Astrocyte (in vitro differentiated cells and primary cell): ENCODE results near the gene OSBPL5. TPM values are rescaled to one million over a fixed set of nuclear protein-coding genes. Genes with fewer than 3 reads are reported as not detected.

Experiments
- DNase-seq: peaks from one replicate; pipeline ENCODE4 v3.0.0-alpha.2; 2010; ENCODE audit warnings: low read depth
- FAIRE-seq: peaks from 2 replicates; lab custom pipeline; 2011; peaks lifted over from hg19 to GRCh38; lab: Jason Lieb, UNC
- H2AFZ ChIP-seq: 2 replicates; pipeline ENCODE4 v1.6.0; 2012; ENCODE audit warnings: low read depth, low read length, inconsistent platforms
- H3K27ac ChIP-seq: 2 replicates; pipeline ENCODE4 v1.5.1; 2011; ENCODE audit warnings: low read depth, low read length, inconsistent platforms
- H3K27me3 ChIP-seq: 2 replicates; pipeline ENCODE4 v1.6.0; 2011; ENCODE audit warnings: low read length, inconsistent platforms; ENCODE audit not compliant: insufficient read depth
- H3K36me3 ChIP-seq: 2 replicates; pipeline ENCODE4 v1.5.1; 2011; ENCODE audit warnings: low read length, inconsistent platforms; ENCODE audit not compliant: insufficient read depth
- H3K4me1 ChIP-seq: 2 replicates; pipeline ENCODE4 v1.5.1; 2011; ENCODE audit warnings: low read length, inconsistent platforms; ENCODE audit not compliant: insufficient read depth
- H3K4me2 ChIP-seq: 2 replicates; pipeline ENCODE4 v1.6.0; 2012; ENCODE audit warnings: low read length, inconsistent platforms
- H3K4me3 ChIP-seq: 2 replicates; pipeline ENCODE4 v1.5.1; 2011; ENCODE audit warnings: low read depth, mild to moderate bottlenecking, low read length, inconsistent platforms; ENCODE audit not compliant: insufficient read depth
- H3K79me2 ChIP-seq: 2 replicates; pipeline ENCODE4 v1.6.0; 2012; ENCODE audit warnings: mild to moderate bottlenecking, low read length, inconsistent platforms; ENCODE audit not compliant: insufficient read depth
- H3K9ac ChIP-seq: 2 replicates; pipeline ENCODE4 v1.6.0; 2012; ENCODE audit warnings: mild to moderate bottlenecking, low read length, inconsistent platforms
- H3K9me3 ChIP-seq: 2 replicates; pipeline ENCODE4 v1.5.1; 2012; ENCODE audit warnings: low read depth, mild to moderate bottlenecking, low read length, inconsistent platforms; ENCODE audit not compliant: insufficient read depth
- H4K20me1 ChIP-seq: 2 replicates; pipeline ENCODE4 v1.6.0; 2012; ENCODE audit warnings: low read length, inconsistent platforms; ENCODE audit not compliant: insufficient read depth
- H3K27ac Mint-ChIP-seq: one replicate; pipeline ENCODE4 v1.8.0; 2021; ENCODE audit warnings: mild to moderate bottlenecking, mixed read lengths; ENCODE audit not compliant: unreplicated experiment
- H3K27me3 Mint-ChIP-seq: one replicate; pipeline ENCODE4 v1.8.0; 2021; ENCODE audit warnings: low read depth, mixed read lengths; ENCODE audit not compliant: unreplicated experiment
- H3K36me3 Mint-ChIP-seq: one replicate; pipeline ENCODE4 v1.8.0; 2021; ENCODE audit warnings: low read depth, mixed read lengths; ENCODE audit not compliant: unreplicated experiment
- H3K4me1 Mint-ChIP-seq: one replicate; pipeline ENCODE4 v1.8.0; 2021; ENCODE audit warnings: low read depth, mixed read lengths; ENCODE audit not compliant: unreplicated experiment
- H3K4me3 Mint-ChIP-seq: one replicate; pipeline ENCODE4 v1.8.0; 2021; ENCODE audit warnings: mild to moderate bottlenecking, moderate library complexity, mixed read lengths; ENCODE audit not compliant: unreplicated experiment
- H3K9me3 Mint-ChIP-seq: one replicate; pipeline ENCODE4 v1.8.0; 2021; ENCODE audit warnings: mild to moderate bottlenecking, mixed read lengths; ENCODE audit not compliant: unreplicated experiment
- EZH2 ChIP-seq: IDR thresholded peaks from 2 replicates; pipeline ENCODE4 v1.6.1; 2012; ENCODE audit warnings: mild to moderate bottlenecking, low read length, inconsistent platforms; ENCODE audit not compliant: insufficient read depth
- total RNA-seq: library from RNA; stranded (reverse); gene quantifications from 2 replicates; pipeline ENCODE4 v1.2.1, GENCODE V29; 2021
- TF ChIP-seq, protein P1 (sequence below): IDR thresholded peaks from 2 replicates; pipeline ENCODE4 v1.5.1; 2011; ENCODE audit warnings: low read depth, mild to moderate bottlenecking, inconsistent platforms, low read length, moderate library complexity; ENCODE audit not compliant: insufficient read depth

OSBPL5 gene
- total RNA-seq, 1 donor from 2014 or later: 29.0 TPM

DNA sequence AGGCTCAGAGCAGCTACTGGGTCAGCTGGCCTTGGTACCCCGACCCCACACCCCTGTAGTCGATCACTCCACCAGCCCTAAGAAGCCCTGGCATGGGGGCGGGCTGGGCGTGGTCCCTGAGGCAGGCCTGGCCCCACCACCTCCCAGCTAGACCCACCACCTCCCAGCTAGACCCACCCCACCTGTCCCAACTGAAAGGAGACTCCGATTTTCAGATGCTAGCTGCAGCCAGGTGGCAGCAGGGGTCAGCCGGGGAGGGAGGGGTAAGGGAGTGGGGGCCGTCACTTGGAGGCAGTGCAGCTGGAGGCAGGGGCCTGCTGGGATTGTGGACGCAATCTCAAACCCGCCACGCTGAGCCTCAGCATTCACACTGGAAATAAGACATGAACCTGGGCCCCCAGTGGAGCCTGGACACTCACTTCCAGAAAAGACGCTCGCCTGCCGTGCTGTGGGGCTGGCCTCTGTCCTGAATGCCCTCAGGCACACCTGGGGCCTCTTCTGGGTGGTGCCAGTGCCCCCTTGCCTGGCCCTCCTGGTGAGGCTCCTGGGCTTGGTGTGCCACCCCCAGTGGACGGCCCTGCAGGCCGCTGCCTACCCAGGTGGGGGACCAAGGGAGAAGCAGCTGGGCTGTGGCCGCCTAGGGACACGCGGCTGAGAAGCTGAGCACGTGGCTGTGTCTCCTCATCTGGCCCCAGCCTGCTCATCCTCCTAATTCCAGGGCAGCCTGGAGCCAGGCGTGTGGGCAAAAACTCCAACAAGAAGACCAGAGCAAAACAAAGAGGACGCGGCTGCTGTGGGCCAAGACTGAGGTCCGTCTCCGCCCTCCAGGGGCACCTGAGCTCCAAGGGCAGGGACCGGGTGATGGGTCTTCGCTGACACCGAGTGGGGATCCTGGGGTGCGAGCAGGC lies 26.7 kb downstream of the OSBPL5 start:
- Histone ChIP-seq H3K4me1 (no peaks in the 10 kb centered on the region), H3K9me3 (no peaks in the 10 kb centered on the region), H3K36me3 (no peaks in the 10 kb centered on the region), H3K27ac (no peak overlapping the region), H3K79me2 (peaks cover 18% of the 10 kb centered on the region), H2AFZ (no peak overlapping the region), H3K27me3 (no peaks in the 10 kb centered on the region), H3K4me2 (no peak overlapping the region), H3K9ac (no peak overlapping the region), H4K20me1 (peaks cover 93% of the 10 kb centered on the region), H3K4me3 (no peak overlapping the region)
- H3K27ac Mint-ChIP-seq: no peak overlapping the region
- peaks cover 8% of the 10 kb centered on the region for H3K36me3 Mint-ChIP-seq
- no peak overlapping the region for H3K4me3 Mint-ChIP-seq
- DNase-seq: no peak
- no peak for TF ChIP-seq EZH2
- TF ChIP-seq, protein P1, sequence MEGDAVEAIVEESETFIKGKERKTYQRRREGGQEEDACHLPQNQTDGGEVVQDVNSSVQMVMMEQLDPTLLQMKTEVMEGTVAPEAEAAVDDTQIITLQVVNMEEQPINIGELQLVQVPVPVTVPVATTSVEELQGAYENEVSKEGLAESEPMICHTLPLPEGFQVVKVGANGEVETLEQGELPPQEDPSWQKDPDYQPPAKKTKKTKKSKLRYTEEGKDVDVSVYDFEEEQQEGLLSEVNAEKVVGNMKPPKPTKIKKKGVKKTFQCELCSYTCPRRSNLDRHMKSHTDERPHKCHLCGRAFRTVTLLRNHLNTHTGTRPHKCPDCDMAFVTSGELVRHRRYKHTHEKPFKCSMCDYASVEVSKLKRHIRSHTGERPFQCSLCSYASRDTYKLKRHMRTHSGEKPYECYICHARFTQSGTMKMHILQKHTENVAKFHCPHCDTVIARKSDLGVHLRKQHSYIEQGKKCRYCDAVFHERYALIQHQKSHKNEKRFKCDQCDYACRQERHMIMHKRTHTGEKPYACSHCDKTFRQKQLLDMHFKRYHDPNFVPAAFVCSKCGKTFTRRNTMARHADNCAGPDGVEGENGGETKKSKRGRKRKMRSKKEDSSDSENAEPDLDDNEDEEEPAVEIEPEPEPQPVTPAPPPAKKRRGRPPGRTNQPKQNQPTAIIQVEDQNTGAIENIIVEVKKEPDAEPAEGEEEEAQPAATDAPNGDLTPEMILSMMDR: no peak
- FAIRE-seq: no peak
- no peaks in the 10 kb centered on the region for H3K9me3 Mint-ChIP-seq
- no peaks in the 10 kb centered on the region for H3K4me1 Mint-ChIP-seq
- H3K27me3 Mint-ChIP-seq: no peaks in the 10 kb centered on the region

DNA sequence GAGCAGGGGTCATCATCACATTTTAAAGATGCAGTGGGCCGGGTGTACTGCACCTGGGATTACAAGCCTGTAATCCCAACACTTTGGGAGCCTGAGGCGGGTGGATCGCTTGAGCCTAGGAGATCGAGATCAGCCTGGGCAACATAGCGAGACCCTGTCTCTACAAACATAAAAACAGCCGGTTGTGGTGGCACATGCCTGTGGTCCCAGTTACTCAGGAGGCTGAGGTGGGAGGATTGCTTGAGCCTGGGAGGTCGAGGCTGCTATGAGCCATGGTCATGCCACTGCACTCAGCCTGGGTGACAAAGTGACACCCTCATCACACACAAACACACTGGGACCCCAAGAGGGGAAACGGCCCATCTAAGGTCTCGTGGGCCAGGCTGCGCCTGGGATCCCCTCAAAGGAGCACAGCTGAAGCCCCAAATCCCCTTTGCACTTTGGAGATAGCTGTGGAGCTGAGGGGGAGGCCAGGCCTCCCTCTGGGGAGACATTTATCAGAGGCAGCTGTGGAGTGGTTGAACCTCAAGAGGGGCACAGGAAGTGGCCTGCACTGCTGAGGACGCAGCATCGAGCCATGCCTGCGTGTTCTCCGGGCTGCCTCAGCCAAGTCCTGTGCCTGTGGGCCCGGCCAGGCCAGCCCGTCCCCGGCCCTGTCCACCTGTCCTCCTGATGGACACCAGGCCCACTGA lies 27.5 kb downstream of the OSBPL5 start:
- Histone ChIP-seq H3K9me3 (no peaks in the 10 kb centered on the region), H3K4me2 (no peak overlapping the region), H3K27ac (no peak overlapping the region), H3K9ac (no peak overlapping the region), H4K20me1 (peaks cover 96% of the 10 kb centered on the region), H3K4me3 (no peak overlapping the region), H3K27me3 (no peaks in the 10 kb centered on the region), H3K36me3 (no peaks in the 10 kb centered on the region), H3K79me2 (peaks cover 18% of the 10 kb centered on the region), H2AFZ (no peak overlapping the region), H3K4me1 (no peaks in the 10 kb centered on the region)
- no peaks in the 10 kb centered on the region for H3K9me3 Mint-ChIP-seq
- H3K27ac Mint-ChIP-seq: no peak overlapping the region
- TF ChIP-seq EZH2: no peak
- peaks cover 10% of the 10 kb centered on the region for H3K36me3 Mint-ChIP-seq
- no peaks in the 10 kb centered on the region for H3K4me1 Mint-ChIP-seq
- FAIRE-seq: no peak
- H3K4me3 Mint-ChIP-seq: no peak overlapping the region
- no peak for DNase-seq
- H3K27me3 Mint-ChIP-seq: no peaks in the 10 kb centered on the region

DNA sequence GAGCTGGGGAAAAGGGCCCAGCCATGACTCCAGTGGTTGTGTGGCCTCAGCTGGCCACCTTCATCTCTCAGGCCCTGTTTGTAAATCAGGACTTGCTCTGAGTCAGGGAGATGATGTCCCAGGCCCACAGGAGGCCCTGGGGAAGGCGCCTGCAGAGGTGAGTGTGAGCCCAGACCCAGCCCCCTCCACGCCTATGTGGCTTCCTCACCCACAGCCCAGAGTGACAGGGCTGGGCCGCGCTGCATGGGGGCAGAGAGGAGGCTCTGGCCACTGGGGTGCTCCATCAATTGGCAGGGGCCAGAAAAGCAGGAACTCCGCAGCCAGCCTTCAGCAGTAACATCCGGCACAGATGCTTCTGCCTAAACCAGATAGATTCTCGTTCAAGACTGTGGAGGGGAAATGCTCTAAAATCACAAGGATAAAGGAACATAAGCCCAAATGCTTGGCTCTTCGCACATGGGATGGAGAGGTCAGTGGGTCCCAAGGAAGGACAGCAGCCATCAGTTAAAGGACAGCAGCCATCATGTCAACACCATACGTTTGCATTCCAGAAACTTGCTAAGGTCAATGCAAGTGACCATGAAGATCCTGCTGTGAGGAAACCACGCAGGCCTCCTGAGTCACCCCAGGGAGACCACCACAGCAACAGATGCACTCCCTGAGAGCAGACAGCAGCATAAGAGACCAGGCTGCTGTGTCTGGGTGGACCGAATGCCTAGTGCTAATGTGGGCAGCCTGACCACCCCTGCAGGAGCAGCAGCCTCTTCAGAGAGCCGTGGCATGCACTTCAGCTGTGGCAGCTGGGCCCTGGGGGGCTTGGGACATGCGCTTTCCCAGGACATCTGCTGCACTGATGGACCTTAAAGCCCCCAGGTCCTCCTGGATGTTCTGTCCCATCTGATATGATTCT lies 28.3 kb downstream of the OSBPL5 start:
- Histone ChIP-seq H3K9ac (no peak overlapping the region), H2AFZ (no peak overlapping the region), H3K27ac (no peak overlapping the region), H3K4me3 (no peak overlapping the region), H3K4me1 (no peaks in the 10 kb centered on the region), H3K9me3 (no peaks in the 10 kb centered on the region), H3K27me3 (no peaks in the 10 kb centered on the region), H3K79me2 (peaks cover 18% of the 10 kb centered on the region), H3K36me3 (no peaks in the 10 kb centered on the region), H3K4me2 (no peak overlapping the region), H4K20me1 (peaks cover 99% of the 10 kb centered on the region)
- Mint-ChIP-seq H3K4me3 (no peak overlapping the region), H3K36me3 (peaks cover 5% of the 10 kb centered on the region), H3K27ac (no peak overlapping the region), H3K27me3 (no peaks in the 10 kb centered on the region), H3K4me1 (no peaks in the 10 kb centered on the region), H3K9me3 (no peaks in the 10 kb centered on the region)
- TF ChIP-seq EZH2: no peak
- TF ChIP-seq, protein P1: no peak
- DNase-seq (no peak), FAIRE-seq (no peak)
